ENCODE data around the gene ZNF91.

The ZNF91 gene

GRCh38 chr19:23318143-23318542 is 77.1 kb downstream of the ZNF91 start:
- no peak for TF ChIP-seq Cebpa-rat (IDR thresholded peaks at IDR 0.05)
- peaks cover 0 to 7% (median 0%) of the 10 kb centered on the region in 11 experiments; a peak in 2 of 22 replicates for H3K9me3 ChIP-seq (replicated peaks in 1 of 11)
- no peaks in the 10 kb centered on the region for H3K36me3 ChIP-seq
- H3K4me3 ChIP-seq: no peak overlapping the region
- no peak overlapping the region for H3K27ac ChIP-seq
- H3K4me2 ChIP-seq: no peak overlapping the region
- no peaks in the 10 kb centered on the region for H4K20me1 ChIP-seq
- no peak overlapping the region for H3K9ac ChIP-seq
- peaks cover 0 to 16% (median 0%) of the 10 kb centered on the region in 10 experiments; a peak in 4 of 20 replicates for H3K4me1 ChIP-seq
- H3K27me3 ChIP-seq: no peaks in the 10 kb centered on the region; a peak in 1 of 22 replicates

DNA sequence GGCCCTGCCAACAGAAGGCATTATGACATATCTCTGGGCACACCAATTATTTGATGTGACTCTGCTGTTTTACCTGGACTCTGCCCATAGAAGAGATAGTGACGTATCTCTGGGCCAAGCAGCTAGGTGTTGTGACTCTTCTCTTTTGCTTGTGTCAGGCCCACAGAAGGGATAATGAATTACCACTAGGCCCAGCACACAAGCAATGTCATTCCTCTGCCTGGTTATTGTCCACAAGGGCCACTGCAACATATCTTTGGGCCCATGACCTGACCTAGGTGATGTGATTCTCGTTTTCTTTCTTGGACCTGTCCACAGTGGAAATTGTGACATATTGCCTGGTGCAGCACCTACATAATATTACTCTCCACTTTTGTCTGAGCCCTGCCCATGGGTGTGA is 80.0 kb downstream of the ZNF91 start:
- H4K20me1 ChIP-seq: no peaks in the 10 kb centered on the region
- H3K9ac ChIP-seq: no peak overlapping the region
- H3K36me3 ChIP-seq: no peaks in the 10 kb centered on the region
- H3K27me3 ChIP-seq: no peaks in the 10 kb centered on the region
- H3K4me1 ChIP-seq: peaks cover 0 to 9% (median 0%) of the 10 kb centered on the region in 10 experiments; a peak in 1 of 20 replicates
- no peak overlapping the region for H3K4me3 ChIP-seq
- peaks cover 0 to 7% (median 0%) of the 10 kb centered on the region in 11 experiments; a peak in 2 of 22 replicates for H3K9me3 ChIP-seq (replicated peaks in 1 of 11)
- H3K27ac ChIP-seq: no peak overlapping the region
- TF ChIP-seq Cebpa-rat (IDR thresholded peaks at IDR 0.05): no peak
- no peak overlapping the region for H3K4me2 ChIP-seq

- Histone ChIP-seq H3K27me3 (no peaks in the 10 kb centered on the region), H3K36me3 (no peaks in the 10 kb centered on the region), H3K27ac (no peak overlapping the region), H3K4me2 (peak overlapping the region in 2 of 11 experiments; percentile 15 to 25; a peak in 1 of 22 replicates), H4K20me1 (no peaks in the 10 kb centered on the region), H3K4me3 (no peak overlapping the region), H3K9me3 (replicated peaks in 1 of 11) (peaks cover 0 to 7% (median 0%) of the 10 kb centered on the region in 11 experiments; a peak in 2 of 22 replicates), H3K9ac (no peak overlapping the region), H3K4me1 (peaks cover 0 to 9% (median 0%) of the 10 kb centered on the region in 10 experiments; a peak in 1 of 20 replicates)
- TF ChIP-seq Cebpa-rat (IDR thresholded peaks at IDR 0.05): 0 out of 22 replicates have a peak, but pooled peaks of 1 of the 11 experiments have one; percentile 27
Measured at GRCh38 chr19:23314505-23315251, 80.6 kb downstream of the ZNF91 start.

DNA sequence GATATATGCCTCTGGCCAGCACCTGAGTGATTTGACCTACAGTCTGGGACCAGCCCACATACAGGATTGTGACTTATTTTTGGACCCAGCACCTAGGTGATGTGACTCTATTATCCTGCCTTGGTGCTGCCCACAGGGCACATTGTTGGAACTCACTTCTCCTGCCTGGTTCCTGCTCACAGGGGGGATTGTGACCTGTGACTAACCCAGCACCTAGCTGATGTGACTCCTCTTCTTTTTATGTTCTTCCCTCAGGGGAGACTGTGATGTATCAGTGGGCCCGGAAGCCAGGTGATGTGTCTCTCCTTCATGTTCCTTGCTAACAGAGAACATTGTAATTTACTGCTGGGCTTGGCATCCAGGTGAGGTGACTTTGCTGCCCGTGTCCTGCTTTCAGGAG is 82.1 kb downstream of the ZNF91 start:
- Histone ChIP-seq H3K4me2 (no peak overlapping the region), H3K4me1 (peaks cover 0 to 9% (median 0%) of the 10 kb centered on the region in 10 experiments; a peak in 1 of 20 replicates), H3K36me3 (no peaks in the 10 kb centered on the region; a peak in 1 of 22 replicates), H4K20me1 (no peaks in the 10 kb centered on the region), H3K27ac (no peak overlapping the region), H3K9ac (no peak overlapping the region), H3K9me3 (replicated peaks in 1 of 11) (peaks cover 0 to 7% (median 0%) of the 10 kb centered on the region in 11 experiments; a peak in 3 of 22 replicates), H3K27me3 (no peaks in the 10 kb centered on the region), H3K4me3 (no peak overlapping the region)
- TF ChIP-seq Cebpa-rat (IDR thresholded peaks at IDR 0.05): no peak

- Histone ChIP-seq H3K27me3 (no peaks in the 10 kb centered on the region), H3K9ac (no peak overlapping the region), H3K9me3 (replicated peaks in 1 of 11) (peaks cover 0 to 4% (median 0%) of the 10 kb centered on the region in 11 experiments; a peak in 2 of 22 replicates), H3K36me3 (no peaks in the 10 kb centered on the region; a peak in 1 of 22 replicates), H4K20me1 (no peaks in the 10 kb centered on the region), H3K4me1 (peaks cover 0 to 9% (median 0%) of the 10 kb centered on the region in 10 experiments; a peak in 1 of 20 replicates), H3K27ac (no peak overlapping the region), H3K4me2 (no peak overlapping the region), H3K4me3 (no peak overlapping the region)
- no peak for TF ChIP-seq Cebpa-rat (IDR thresholded peaks at IDR 0.05)
Measured at GRCh38 chr19:23312515-23312914, 82.8 kb downstream of the ZNF91 start.

GRCh38 chr19:23311551-23311950 is 83.7 kb downstream of the ZNF91 start:
- TF ChIP-seq Cebpa-rat (IDR thresholded peaks at IDR 0.05): no peak
- Histone ChIP-seq H3K27me3 (no peaks in the 10 kb centered on the region), H3K4me1 (peaks cover 0 to 9% (median 0%) of the 10 kb centered on the region in 10 experiments; a peak in 1 of 20 replicates), H3K9me3 (replicated peaks in 1 of 11) (no peaks in the 10 kb centered on the region; a peak in 2 of 22 replicates), H3K9ac (no peak overlapping the region), H3K27ac (no peak overlapping the region), H4K20me1 (no peaks in the 10 kb centered on the region), H3K36me3 (no peaks in the 10 kb centered on the region; a peak in 1 of 22 replicates), H3K4me3 (no peak overlapping the region), H3K4me2 (no peak overlapping the region)

DNA sequence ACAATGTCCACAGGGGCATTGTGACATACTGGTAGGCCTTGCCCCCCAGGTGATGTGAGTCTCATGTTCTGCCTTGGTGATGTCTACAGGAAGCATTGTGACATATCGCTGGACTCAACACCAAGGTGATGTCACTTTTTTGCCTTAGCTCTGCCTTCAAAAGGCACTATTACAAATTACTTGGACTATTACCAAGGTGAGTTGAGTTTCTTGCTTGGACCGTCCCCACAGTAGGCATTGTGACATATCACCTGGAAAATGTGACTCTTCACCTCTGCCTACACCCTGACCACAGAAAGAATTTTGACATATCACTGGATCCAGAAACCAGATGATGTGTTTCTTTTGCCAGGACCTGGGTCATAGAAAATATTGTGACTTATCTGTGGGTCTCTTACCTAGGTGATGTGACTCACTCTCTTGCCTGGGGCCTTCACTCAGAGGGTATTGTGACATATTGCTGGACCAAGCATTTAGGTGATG is 84.5 kb downstream of the ZNF91 start:
- H3K4me2 ChIP-seq: no peak overlapping the region
- H3K27me3 ChIP-seq: no peaks in the 10 kb centered on the region
- H3K9me3 ChIP-seq (replicated peaks in 1 of 11): no peaks in the 10 kb centered on the region; a peak in 2 of 22 replicates
- peaks cover 0 to 9% (median 0%) of the 10 kb centered on the region in 10 experiments; a peak in 1 of 20 replicates for H3K4me1 ChIP-seq
- no peaks in the 10 kb centered on the region; a peak in 1 of 22 replicates for H3K36me3 ChIP-seq
- H3K9ac ChIP-seq: no peak overlapping the region
- H3K4me3 ChIP-seq: no peak overlapping the region
- H3K27ac ChIP-seq: no peak overlapping the region
- no peak for TF ChIP-seq Cebpa-rat (IDR thresholded peaks at IDR 0.05)
- H4K20me1 ChIP-seq: no peaks in the 10 kb centered on the region

DNA sequence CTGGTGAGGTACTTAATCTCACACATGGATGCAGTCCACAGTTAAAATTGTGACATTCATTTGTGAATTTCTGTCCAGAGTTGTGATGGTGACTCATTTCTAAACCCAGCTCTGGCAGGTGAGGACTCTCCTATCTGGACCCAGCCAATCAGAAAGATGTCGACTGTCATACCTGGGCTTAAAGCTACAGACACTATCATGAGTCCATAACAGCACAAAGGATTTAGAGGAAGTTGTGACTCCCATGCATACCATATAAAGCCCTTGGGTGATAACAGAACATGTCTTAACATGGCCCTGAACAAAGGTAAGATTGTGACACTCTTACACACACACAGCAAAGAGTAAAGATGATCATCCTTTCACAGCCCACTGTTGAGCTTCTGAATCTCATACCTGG is 85.3 kb downstream of the ZNF91 start:
- Histone ChIP-seq H3K9me3 (replicated peaks in 1 of 11) (peaks cover 0 to 6% (median 0%) of the 10 kb centered on the region in 11 experiments; a peak in 3 of 22 replicates), H3K36me3 (no peaks in the 10 kb centered on the region; a peak in 1 of 22 replicates), H3K4me2 (no peak overlapping the region), H3K9ac (no peak overlapping the region), H3K4me3 (no peak overlapping the region), H4K20me1 (no peaks in the 10 kb centered on the region), H3K4me1 (peaks cover 0 to 7% (median 0%) of the 10 kb centered on the region in 10 experiments; a peak in 1 of 20 replicates), H3K27me3 (no peaks in the 10 kb centered on the region), H3K27ac (no peak overlapping the region)
- TF ChIP-seq Cebpa-rat (IDR thresholded peaks at IDR 0.05): no peak

DNA sequence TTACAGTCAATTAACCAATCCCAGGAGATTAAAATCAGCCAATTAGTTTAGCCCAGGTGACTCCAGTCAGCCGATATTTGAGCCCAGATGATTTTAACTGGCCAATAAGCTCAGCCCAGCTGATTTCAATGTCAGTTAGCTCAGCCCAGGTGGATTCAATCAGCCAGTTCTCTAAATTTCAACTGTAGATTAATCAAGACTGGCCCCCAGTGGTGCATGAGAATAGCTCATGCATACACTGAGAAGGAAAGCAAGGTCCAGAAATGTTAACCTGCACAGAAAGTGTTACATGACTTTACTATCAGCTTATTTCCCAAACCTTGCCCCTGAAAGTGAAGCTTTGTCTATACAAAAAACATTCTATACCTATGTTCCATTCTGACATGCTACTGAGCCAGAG is 89.7 kb downstream of the ZNF91 start:
- Histone ChIP-seq H3K27me3 (no peaks in the 10 kb centered on the region), H3K4me2 (no peak overlapping the region), H3K27ac (no peak overlapping the region), H3K4me1 (0 out of 20 replicates have a peak, but pooled peaks cover 0 to 4% (median 0%) of the 10 kb centered on the region in 10 experiments), H4K20me1 (no peaks in the 10 kb centered on the region), H3K4me3 (no peak overlapping the region), H3K9ac (no peak overlapping the region), H3K36me3 (no peaks in the 10 kb centered on the region; a peak in 1 of 22 replicates), H3K9me3 (replicated peaks in 1 of 11) (peaks cover 26 to 39% (median 29%) of the 10 kb centered on the region in 11 experiments)
- no peak for TF ChIP-seq Cebpa-rat (IDR thresholded peaks at IDR 0.05)

All from BLaER1 treated with 17β-estradiol and CSF1 and Interleukin-3, amounts not matched to agents 10 nM and 100 nM (cell line).